ENCODE results near the gene FSD1L. TPM values are rescaled to one million over a fixed set of nuclear protein-coding genes. Genes with fewer than 3 reads are reported as not detected.
A peak's percentile ranks its signal among the peaks of the same experiment; 100 is the strongest.

Gene FSD1L
- total RNA-seq, 1 experiment from 2014 or later = 5.7 TPM

- peak; percentile 16 to 44 for TF ChIP-seq CTCF (IDR thresholded peaks at IDR 0.05; ENCODE audit: insufficient read depth in 1 of 2, low read depth in 1 of 2, low read length in 1 of 2, severe bottlenecking in 1 of 2, unreplicated experiment in 1 of 2)
- no peak overlapping the region for H3K4me3 Mint-ChIP-seq (ENCODE audit: unreplicated experiment)
- intact Hi-C loops (cut with micrococcal nuclease; ENCODE audit: unreplicated experiment) = loop anchor here (1.0 to 10.0 kb wide), 5 partner anchors 43 to 632 kb away; no protein-coding TSS in a partner anchor
- no peak overlapping the region for H3K27ac Mint-ChIP-seq (ENCODE audit: unreplicated experiment)
- no peak overlapping the region for H3K4me3 ChIP-seq (ENCODE audit: low read depth, low read length)
- CTCF ChIA-PET = interaction anchor here (0.6 to 2.7 kb wide), 2 partner anchors 169 to 481 kb away, joined by 4 to 12 read pairs; partner anchors contain the start of gene SLC44A1
- DNase-seq = peak in 1 of 2 experiments; percentile 44
- BruUV-seq (replicated peaks) = no TSS peak
- POLR2A ChIA-PET = no interaction called here
- no peaks in the 10 kb centered on the region for H3K27me3 ChIP-seq (replicated peaks; ENCODE audit: control insufficient read depth, insufficient read depth, low read length)
- H3K27me3 Mint-ChIP-seq (ENCODE audit: insufficient read depth, unreplicated experiment) = no peaks in the 10 kb centered on the region
- no peaks in the 10 kb centered on the region for H3K36me3 Mint-ChIP-seq (ENCODE audit: insufficient read depth, unreplicated experiment)
- H3K9me3 ChIP-seq = no peaks in the 10 kb centered on the region
- H3K4me1 Mint-ChIP-seq (ENCODE audit: low read depth, unreplicated experiment) = peaks cover 14% of the 10 kb centered on the region
- H3K4me1 ChIP-seq = peaks cover 11% of the 10 kb centered on the region
- H3K36me3 ChIP-seq (ENCODE audit: control insufficient read depth, insufficient read depth, low read length) = no peaks in the 10 kb centered on the region
- no peaks in the 10 kb centered on the region for H3K9me3 Mint-ChIP-seq (ENCODE audit: unreplicated experiment)
Measured at GRCh38 chr9:105413525-105413924, 34.3 kb upstream of the FSD1L start.

- peak; percentile 63 to 65 for DNase-seq
- BruUV-seq (replicated peaks) = no TSS peak
- intact Hi-C loops (cut with micrococcal nuclease; ENCODE audit: unreplicated experiment) = loop anchor here (1.0 to 10.0 kb wide), 6 partner anchors 227 to 552 kb away; no protein-coding TSS in a partner anchor
- no peaks in the 10 kb centered on the region; the same call in 1 of the 2 replicates for H3K36me3 ChIP-seq (ENCODE audit: control insufficient read depth, insufficient read depth, low read length)
- no peaks in the 10 kb centered on the region for H3K27me3 ChIP-seq (replicated peaks; ENCODE audit: control insufficient read depth, insufficient read depth, low read length)
- peaks cover 22% of the 10 kb centered on the region for H3K4me1 ChIP-seq
- H3K4me3 ChIP-seq (ENCODE audit: low read depth, low read length) = no peak overlapping the region
- CTCF ChIA-PET = no interaction called here
- peak; percentile 86 to 94 for TF ChIP-seq CTCF (IDR thresholded peaks at IDR 0.05; ENCODE audit: insufficient read depth in 1 of 2, low read depth in 1 of 2, low read length in 1 of 2, severe bottlenecking in 1 of 2, unreplicated experiment in 1 of 2)
- no peaks in the 10 kb centered on the region for H3K9me3 Mint-ChIP-seq (ENCODE audit: unreplicated experiment)
- H3K4me3 Mint-ChIP-seq (ENCODE audit: unreplicated experiment) = peak overlapping the region; percentile 56
- no peaks in the 10 kb centered on the region for H3K36me3 Mint-ChIP-seq (ENCODE audit: insufficient read depth, unreplicated experiment)
- H3K27ac Mint-ChIP-seq (ENCODE audit: unreplicated experiment) = no peak overlapping the region
- H3K27me3 Mint-ChIP-seq (ENCODE audit: insufficient read depth, unreplicated experiment) = no peaks in the 10 kb centered on the region
- no peaks in the 10 kb centered on the region for H3K9me3 ChIP-seq
- peaks cover 14% of the 10 kb centered on the region for H3K4me1 Mint-ChIP-seq (ENCODE audit: low read depth, unreplicated experiment)
- POLR2A ChIA-PET = no interaction called here
Measured at GRCh38 chr9:105414947-105415661, 32.7 kb upstream of the FSD1L start.

DNA sequence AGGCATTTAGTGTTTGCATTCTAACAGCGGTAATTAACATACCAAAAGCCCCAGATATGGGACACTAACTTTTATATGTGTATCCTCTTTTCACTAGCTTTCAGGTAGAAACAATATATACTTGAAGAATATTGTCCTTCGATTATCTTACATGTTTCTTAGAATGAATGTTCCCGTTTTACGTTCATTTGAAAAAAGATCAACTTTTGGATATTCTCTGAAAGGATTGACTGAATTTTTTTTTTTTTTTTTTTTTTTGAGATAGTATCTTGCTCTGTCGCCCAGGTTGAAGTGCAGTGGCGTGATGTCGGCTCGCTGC, 32.2 kb upstream of the FSD1L start:
- peaks cover 14% of the 10 kb centered on the region for H3K4me1 Mint-ChIP-seq (ENCODE audit: low read depth, unreplicated experiment)
- intact Hi-C loops (cut with micrococcal nuclease; ENCODE audit: unreplicated experiment) = loop anchor here (1.0 to 10.0 kb wide), 6 partner anchors 227 to 552 kb away; no protein-coding TSS in a partner anchor
- no peak overlapping the region for H3K27ac Mint-ChIP-seq (ENCODE audit: unreplicated experiment)
- Histone ChIP-seq H3K4me1 (peaks cover 22% of the 10 kb centered on the region), H3K4me3 (ENCODE audit: low read depth, low read length) (no peak overlapping the region), H3K9me3 (no peaks in the 10 kb centered on the region), H3K27me3 (replicated peaks; ENCODE audit: control insufficient read depth, insufficient read depth, low read length) (no peaks in the 10 kb centered on the region), H3K36me3 (ENCODE audit: control insufficient read depth, insufficient read depth, low read length) (no peaks in the 10 kb centered on the region; the same call in 1 of the 2 replicates)
- ChIA-PET POLR2A (no interaction called here), CTCF (no interaction called here)
- BruUV-seq (replicated peaks) = no TSS peak
- no peaks in the 10 kb centered on the region for H3K36me3 Mint-ChIP-seq (ENCODE audit: insufficient read depth, unreplicated experiment)
- DNase-seq = no peak
- no peak for TF ChIP-seq CTCF (IDR thresholded peaks at IDR 0.05; ENCODE audit: insufficient read depth in 1 of 2, low read depth in 1 of 2, low read length in 1 of 2, severe bottlenecking in 1 of 2, unreplicated experiment in 1 of 2)
- peak overlapping the region; percentile 56 for H3K4me3 Mint-ChIP-seq (ENCODE audit: unreplicated experiment)
- H3K27me3 Mint-ChIP-seq (ENCODE audit: insufficient read depth, unreplicated experiment) = no peaks in the 10 kb centered on the region
- H3K9me3 Mint-ChIP-seq (ENCODE audit: unreplicated experiment) = no peaks in the 10 kb centered on the region
